ENCODE data around the gene ZNF423.

DNA sequence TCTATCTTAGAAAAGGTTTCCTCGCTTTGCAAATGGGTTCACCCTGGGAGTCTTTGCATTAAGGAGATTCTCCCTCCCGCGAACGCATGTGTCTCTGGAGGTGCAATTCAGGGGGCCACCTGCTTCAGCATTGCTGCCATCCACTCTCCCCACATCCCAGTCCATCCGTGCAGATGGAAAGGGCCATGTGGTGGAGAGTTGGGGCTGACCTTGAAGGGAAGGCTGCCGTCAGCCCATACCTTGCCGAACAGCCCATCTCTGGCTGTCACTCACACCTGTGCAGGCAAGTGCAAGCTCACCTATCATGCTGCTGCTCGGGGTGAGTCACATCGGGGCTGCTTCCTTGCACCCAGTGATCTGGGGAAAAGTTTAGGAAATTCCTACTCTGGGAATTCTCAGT lies 106.1 kb downstream of the ZNF423 start:
- no peak for TF ChIP-seq EZH2phosphoT487 (IDR thresholded peaks at IDR 0.05; ENCODE audit: low read length)
- no peak for TF ChIP-seq EZH2 (optimal IDR thresholded peaks at IDR 0.05; ENCODE audit: low read depth, low read length)

Data from MM.1S (cell line).